WI38 (cell line): ENCODE results near the gene NCR3LG1.

Source experiments
- H3K4me3 ChIP-seq: 2 replicates; pipeline ENCODE4 v1.5.1; 2011; ENCODE audit warnings: low read depth, mild to moderate bottlenecking, control low read depth, low read length
- TF ChIP-seq, protein P1 (sequence below): IDR thresholded peaks from 2 replicates; pipeline ENCODE4 v1.5.1; 2012; ENCODE audit warnings: low read depth, mild to moderate bottlenecking, control low read depth, low read length

NCR3LG1 gene

DNA sequence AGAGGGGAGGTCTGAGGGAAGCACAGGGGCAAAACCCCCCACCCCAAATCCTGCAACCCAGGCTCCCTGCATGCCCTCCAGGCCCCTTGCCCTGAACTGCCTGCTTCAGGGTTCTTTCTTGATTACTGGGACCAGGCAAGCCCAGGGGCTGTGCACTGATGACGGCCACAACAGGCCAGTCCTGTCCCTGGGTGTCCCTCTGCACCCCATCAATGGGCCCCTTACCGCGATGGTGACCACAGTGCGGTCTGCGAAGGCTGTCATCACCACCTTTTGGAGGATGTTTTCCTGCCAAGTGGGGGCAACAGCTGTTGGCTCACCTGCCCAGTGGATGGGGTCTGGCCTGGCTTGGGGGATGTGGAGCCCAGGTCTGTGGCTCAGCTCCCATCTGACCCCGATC, 41.9 kb downstream of the NCR3LG1 start:
- no peak overlapping the region for H3K4me3 ChIP-seq
- TF ChIP-seq, protein P1, sequence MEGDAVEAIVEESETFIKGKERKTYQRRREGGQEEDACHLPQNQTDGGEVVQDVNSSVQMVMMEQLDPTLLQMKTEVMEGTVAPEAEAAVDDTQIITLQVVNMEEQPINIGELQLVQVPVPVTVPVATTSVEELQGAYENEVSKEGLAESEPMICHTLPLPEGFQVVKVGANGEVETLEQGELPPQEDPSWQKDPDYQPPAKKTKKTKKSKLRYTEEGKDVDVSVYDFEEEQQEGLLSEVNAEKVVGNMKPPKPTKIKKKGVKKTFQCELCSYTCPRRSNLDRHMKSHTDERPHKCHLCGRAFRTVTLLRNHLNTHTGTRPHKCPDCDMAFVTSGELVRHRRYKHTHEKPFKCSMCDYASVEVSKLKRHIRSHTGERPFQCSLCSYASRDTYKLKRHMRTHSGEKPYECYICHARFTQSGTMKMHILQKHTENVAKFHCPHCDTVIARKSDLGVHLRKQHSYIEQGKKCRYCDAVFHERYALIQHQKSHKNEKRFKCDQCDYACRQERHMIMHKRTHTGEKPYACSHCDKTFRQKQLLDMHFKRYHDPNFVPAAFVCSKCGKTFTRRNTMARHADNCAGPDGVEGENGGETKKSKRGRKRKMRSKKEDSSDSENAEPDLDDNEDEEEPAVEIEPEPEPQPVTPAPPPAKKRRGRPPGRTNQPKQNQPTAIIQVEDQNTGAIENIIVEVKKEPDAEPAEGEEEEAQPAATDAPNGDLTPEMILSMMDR = no peak

DNA sequence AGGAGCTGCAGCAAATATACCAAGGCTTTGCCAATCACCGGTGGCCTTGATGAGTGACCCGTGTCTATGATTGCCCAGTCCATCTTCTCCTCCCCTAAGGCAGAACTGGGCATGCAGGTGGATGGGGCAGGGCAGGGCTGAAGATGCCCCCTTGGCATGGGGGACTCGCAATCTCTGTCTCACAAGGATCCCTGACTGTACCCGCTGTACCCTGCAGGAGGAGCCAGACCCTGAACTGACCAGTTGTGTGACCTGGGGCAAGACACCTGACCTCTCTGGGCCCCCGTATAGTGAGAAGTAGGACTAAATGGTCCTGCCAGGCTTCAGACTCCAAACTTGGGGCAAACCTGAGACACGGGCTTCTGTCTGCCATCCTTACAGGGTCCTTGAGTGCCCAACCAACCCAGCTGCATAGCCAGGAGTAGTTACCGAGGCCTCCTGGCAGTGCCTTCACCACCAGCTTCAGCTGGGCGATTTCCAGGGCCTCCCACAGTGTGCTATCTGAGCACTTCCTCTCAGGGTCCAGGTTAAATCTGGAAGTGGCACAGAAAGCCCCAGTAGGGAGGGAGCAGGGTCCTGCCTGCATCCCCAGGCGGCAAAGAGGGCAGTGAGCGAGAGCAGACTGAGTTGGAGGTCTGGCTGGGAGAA, 43.3 kb downstream of the NCR3LG1 start:
- TF ChIP-seq, protein P1 = no peak
- no peak overlapping the region for H3K4me3 ChIP-seq

DNA sequence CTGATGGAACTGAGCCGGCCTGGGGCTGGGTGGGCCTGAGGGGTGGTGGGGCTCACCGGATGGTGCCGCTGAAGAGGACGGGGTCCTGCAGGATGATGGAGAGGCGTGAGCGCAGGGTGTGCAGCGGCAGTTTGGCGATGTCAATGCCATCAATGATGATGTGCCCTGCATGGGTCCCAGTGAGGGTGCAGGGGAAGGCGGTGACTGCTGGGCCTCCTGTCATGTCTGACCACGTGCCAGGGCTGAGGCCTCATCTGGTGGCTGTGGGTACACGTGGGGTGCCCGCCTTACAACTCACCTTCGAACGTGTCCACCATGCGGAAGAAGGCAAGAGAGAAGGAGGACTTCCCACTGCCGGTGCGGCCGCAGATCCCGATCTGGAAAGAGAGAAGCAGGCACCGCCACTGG, 44.0 kb downstream of the NCR3LG1 start:
- TF ChIP-seq, protein P1 = no peak
- no peak overlapping the region for H3K4me3 ChIP-seq

DNA sequence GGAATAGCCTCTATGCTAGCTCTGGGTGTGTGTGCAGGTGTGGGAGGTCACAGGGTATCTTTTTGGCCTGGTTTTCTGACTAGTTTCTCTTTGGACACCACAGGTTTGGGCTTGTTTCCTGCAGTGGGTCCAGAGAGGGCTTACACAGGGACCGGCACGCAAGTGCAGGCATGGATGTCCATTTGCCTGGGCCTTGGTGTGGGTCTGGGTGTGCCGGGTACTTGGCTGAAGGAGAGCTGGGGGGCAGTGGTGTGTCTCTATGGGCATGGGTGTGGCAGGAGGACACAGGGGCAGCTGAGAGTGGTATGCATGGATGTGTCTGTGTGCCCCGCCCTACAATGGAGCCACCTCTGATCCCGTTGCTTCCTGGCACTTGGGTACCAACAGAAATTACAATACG, 44.4 kb downstream of the NCR3LG1 start:
- TF ChIP-seq, protein P1 = no peak
- no peak overlapping the region for H3K4me3 ChIP-seq

- TF ChIP-seq, protein P1 = no peak
These were observed 45.2 kb downstream of the NCR3LG1 start for GRCh38 chr11:17396598-17397310.

GRCh38 chr11:17397311-17398002, 45.9 kb downstream of the NCR3LG1 start:
- H3K4me3 ChIP-seq = no peak overlapping the region

More at GRCh38 chr11:17396598-17397310, 45.2 kb downstream of the NCR3LG1 start:
- H3K4me3 ChIP-seq = no peak overlapping the region

More at GRCh38 chr11:17397311-17398002, 45.9 kb downstream of the NCR3LG1 start:
- TF ChIP-seq, protein P1 = no peak
